Stimulated activated CD8-positive, alpha-beta memory T cell treated with anti-CD3 and anti-CD28 coated beads, Interleukin-7, amount 100 ng/mL, for 1 hour (primary cell): ENCODE data around the gene GALP.
"Not testable (repeated sequence)": the region's sequence is repeated elsewhere in the genome, so short reads cannot be mapped to it uniquely, and the experiment has no call there.

Source experiments
- DNase-seq, 2 donors: peaks; one replicate each; pipeline ENCODE4 v3.0.0-alpha.2; 2020; ENCODE audit warnings: low read depth in 2 of 2

Gene GALP

DNA sequence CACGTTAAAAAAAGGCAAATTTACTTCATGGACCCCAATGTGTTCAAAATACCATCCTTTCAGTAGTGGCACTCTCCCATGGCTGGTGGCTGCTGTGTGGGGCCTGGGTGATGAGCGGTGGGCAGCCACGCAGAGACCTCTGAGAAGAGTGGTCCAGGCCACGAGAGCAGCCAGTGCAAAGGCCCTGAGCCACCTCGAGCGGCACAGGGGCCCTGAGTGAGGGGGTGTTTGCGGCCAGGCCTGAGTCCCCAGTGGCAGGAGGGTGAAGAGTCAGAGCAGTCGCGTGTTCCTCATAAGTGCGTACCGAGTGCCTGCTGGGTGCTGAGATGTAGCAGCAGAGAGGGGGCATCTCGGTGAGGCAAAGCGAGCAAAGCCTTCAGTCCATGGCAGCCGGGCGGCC, 27.7 kb upstream of the GALP start:
- no peak for DNase-seq

DNA sequence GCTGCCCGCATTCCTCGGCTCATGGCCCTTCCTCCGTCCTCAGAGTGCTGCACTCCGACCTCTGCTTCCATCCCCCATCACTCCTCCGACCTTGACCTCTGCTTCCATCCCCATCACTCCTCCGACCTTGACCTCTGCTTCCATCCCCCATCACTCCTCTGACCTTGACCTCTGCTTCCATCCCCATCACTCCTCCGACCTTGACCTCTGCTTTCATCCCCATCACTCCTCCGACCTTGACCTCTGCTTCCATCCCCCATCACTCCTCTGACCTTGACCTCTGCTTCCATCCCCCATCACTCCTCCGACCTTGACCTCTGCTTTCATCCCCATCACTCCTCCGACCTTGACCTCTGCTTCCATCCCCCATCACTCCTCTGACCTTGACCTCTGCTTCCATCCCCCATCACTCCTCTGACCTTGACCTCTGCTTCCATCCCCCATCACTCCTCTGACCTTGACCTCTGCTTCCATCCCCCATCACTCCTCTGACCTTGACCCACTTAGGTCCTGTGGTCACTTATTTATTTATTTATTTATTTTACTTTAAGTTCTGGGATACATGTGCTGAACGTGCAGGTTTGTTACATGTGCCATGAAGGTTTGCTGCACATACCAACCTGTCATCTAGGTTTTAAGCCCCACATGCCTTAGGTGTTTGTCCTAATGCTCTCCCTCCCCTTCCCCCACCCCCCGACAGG, 26.7 kb upstream of the GALP start:
- DNase-seq: not testable (repeated sequence)

DNA sequence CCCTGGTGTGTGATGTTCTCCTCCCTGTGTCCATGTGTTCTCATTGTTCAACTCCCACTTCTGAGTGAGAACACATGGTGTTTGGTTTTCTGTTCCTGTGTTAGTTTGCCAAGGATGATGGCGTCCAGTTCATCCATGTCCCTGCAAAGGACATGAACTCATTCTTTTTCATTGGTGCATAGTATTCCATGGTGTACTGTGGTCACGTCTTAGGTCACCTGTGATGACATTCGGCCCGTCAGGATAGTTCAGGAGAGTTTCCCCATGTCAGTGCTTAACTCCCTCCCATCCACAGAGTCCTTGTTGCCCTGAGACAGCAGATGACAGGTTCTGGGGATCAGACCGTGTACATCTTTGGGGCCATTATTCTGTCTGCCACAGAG, 26.2 kb upstream of the GALP start:
- DNase-seq: no peak

DNA sequence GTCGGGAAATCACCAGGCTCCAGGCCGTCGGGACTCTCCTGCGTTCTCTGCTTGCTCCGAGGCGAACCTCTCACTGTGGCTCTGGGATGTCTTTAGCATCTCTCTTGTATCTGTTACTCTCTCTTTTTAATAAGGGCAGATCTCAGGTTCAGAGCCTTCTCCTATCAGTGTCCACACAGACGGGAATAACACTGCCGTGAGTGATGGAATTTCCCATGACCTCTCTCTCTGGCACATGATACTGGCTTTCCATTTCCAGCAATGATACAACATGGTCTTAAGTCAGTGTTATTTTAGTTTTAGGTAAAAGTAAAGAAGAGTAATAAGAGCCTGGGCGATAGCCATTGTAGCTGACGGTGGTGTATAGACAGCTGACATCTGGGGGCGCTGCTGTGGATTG, 25.4 kb upstream of the GALP start:
- DNase-seq: no peak

DNA sequence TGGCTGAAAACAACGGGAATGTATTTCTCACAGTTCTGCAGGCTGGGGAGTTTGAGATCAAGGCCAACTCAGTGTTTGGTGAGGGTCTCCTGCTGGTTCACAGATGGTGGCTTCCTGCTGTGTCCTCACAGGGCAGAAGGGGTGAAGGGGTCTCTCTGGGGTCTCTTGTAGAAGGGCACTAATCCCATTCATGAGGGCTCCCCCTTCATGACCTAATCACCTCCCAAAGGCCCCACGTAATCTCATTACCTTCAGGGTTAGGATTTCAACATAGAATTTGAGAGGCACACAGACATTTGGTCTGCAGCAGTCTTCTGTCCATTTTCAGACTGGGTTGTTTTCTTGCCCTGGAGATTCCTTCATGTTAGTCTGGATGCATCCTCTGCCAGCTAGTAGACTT, 23.2 kb upstream of the GALP start:
- no peak for DNase-seq

DNA sequence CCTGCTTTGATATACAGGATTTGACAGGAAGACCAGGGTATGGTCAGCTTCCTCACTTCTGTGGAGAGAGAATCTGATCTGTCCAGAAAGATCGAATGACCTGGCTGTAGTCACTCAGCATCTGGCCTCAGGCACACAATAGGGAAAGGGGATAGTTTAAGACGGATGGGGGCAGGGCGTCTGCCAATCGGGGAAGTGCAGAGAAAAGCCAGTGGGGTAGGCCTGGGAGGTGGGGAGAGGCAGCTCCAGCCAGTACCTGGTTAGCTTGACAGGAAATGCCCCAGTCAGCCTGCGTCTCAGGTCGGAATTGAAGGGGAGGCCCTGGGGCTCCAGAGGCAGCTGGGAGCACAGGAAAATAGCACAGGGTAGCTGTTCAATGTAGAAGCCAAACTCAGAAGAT, 22.3 kb upstream of the GALP start:
- no peak for DNase-seq

DNA sequence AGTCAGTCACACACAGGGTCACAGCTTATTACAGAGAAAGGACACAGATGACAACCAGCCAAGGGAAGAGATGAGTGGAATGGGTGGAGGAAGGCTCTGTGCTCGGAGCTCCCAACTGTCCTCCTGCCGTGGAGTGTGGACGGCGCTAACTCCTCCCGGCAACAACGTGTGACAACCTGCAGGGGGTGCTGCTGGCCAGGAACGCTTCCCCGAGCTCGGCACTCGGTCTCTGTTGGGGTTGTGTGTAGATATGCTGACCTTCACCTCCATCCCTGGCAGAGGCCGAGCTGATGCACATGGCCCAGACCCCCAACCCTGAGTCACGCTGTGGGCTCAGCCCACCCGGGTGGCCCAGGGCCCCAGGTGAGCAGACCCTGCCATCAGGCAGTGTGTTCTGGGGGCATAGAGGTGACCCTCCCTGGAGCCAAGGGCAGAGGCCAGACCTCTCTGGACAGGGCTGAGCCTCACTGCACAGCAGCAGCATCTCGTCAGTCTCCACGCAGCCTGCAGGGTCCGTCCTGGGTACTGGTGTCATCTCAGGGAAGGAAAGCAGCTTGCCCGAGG, 20.6 kb upstream of the GALP start:
- no peak for DNase-seq

DNA sequence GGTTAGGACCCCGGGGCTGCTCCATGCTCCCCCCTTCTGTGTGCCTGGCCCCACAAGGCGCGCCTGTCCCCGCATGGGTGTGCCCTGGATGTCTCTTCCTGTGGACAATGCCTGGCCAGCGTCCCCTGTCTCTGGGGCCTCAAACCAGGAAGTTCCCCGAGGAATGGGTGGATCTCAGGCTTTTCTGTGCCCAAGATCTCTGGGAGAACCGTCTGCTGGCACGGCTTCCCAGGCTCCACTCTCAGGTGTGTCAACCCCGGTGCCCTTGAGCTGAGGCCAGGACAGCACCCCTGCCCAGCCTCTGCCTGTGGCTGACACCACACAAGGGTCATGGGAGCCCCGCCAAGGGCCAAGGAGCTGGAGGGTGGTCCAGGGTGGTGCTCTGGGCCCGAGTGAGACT, 19.0 kb upstream of the GALP start:
- no peak for DNase-seq

DNA sequence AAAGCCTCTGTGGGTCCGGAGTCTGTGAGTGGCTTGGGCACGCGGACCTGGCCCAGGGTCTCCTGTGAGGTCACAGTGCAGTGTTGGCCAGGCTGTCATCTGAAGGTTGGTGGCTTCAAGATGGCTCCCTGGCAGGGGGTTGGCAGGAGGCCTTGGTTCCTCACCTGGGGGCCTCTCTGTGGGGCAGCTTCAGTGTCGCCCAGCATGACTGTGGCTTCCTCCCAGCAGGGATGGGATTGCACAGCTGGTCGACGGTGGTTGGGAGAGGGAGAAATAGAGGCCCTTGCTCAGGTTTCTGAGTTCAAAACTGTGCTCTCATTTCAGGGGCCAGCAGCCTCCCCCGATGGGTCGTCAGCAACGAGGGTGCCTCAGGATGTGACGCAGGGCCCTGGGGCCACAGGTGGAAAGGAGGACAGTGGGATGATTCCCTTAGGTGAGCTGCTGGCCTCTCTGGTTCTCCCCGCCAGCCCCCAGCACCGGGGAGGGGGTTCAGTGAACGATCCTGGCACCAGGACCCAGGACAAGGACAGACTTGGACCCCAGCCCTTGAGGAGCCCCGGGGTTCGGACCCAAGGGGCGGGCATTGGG, 17.5 kb upstream of the GALP start:
- no peak for DNase-seq

DNA sequence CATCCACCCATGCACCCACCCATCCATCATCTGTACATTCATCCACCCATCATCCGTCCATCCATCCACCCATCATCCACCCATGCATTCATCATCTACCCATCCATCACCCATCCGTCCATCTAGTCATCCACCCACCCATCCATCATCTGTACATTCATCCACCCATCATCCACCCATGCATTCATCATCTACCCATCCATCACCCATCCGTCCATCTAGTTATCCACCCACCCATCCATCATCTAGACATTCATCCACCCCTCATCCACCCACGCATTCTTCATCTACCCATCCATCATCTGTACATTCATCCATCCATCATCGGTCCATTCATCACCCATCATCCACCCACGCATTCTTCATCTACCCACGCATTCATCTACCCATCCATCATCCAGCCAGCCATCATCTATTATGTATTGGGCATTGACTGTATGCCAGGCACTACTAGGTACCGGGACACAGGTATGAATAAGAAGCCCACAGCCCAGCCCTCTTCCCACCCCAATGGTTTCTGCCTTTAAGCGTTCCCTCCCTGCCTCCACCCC, 16.7 kb upstream of the GALP start:
- DNase-seq: no peak

DNA sequence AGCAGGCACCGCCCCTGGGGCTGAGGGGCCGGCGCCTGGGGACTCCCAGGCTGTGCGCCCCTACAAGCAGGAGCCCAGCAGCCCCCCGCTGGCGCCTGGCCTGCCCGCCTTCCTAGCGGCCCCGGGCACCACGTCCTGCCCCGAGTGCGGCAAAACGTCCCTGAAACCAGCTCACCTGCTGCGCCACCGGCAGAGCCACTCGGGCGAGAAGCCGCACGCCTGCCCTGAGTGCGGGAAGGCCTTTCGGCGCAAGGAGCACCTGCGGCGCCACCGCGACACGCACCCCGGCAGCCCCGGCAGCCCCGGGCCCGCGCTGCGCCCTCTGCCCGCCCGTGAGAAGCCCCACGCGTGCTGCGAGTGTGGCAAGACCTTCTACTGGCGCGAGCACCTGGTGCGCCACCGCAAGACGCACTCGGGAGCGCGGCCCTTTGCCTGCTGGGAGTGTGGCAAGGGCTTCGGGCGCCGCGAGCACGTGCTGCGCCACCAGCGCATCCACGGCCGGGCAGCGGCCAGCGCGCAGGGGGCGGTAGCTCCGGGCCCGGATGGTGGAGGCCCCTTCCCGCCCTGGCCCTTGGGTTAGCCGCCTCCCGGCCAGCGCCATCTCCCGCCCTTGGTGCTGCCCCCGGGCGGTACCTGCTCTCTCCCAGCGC, 16.1 kb upstream of the GALP start:
- no peak for DNase-seq

DNA sequence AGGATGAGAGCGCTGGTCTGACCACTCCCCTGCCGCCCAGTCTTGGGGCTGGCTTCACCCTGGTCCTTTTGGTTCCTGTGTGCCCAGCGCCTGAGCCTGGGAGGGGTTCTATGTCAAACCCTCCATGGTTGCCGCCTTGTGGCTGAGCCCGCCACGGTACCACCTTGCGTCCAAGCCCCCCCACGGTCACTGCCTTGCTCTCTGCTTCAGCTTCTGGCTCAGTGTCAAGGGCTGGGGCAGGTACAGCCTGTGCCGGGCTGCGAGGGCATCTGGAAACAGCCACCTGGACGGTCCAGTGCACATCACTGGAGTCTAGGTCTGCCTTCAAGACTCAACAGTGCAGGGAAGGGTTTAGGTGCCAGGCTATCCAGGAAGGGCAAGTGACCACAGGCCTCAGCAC, 14.3 kb upstream of the GALP start:
- no peak for DNase-seq

DNA sequence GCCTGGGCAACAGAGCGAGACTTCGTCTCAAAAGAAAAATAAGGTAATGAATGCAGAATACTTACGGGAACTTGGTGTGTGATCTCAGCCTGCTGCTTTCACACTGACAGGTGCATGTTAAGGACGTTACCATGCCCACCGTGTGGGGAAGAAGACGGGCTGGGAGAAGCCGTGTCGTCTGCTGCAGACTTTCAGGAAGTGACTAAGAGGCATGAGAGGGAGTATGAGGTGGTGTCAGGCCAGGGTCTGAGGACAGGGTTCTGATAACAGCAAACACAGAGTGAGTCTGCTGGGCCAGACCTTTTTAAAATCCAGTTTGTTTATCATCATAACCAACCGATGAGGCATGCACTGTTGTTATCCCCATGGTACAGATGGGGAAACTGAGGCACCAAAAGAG, 13.6 kb upstream of the GALP start:
- no peak for DNase-seq

DNA sequence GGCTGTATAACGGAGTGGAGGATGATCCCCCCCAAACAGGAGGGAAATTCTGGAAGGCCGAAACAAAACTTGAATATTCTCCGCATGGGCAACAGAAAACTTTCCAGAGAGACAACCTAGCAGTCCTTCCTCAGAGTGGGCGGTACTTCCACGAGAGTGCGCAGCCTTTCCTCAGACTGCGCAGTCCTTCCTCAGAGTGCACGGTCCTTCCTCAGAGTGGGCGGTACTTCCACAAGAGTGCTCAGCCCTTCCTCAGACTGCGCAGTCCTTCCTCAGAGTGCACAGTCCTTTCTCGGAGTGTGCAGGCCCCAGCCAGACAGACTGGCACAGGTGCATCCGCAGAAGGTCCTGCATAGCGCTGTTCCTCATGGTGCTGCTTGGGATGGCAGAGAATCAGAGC, 12.7 kb upstream of the GALP start:
- DNase-seq: no peak

DNA sequence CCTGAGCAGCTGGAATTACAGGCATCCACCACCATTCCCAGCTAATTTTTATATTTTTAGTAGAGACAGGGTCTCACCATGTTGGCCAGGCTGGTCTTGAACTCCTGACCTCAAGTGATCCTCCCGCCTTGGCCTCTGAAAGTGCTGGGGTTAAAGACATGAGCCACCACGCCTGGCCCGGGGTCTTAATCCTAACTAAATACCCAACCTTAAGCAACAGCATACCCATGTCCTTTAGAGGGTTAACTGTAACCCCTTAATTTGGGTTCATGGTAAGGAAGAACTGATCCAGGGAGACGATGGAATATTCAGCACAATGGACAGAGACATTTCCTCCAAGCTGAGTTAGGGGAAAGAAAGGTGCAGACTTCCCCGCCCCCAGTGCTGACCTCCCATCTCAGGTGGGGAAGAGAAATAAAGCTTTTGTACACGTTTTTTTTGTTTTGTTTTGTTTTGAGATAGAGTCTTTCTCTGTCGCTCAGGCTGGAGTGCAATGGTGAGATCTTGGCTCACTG, 8.7 kb upstream of the GALP start:
- no peak for DNase-seq

DNA sequence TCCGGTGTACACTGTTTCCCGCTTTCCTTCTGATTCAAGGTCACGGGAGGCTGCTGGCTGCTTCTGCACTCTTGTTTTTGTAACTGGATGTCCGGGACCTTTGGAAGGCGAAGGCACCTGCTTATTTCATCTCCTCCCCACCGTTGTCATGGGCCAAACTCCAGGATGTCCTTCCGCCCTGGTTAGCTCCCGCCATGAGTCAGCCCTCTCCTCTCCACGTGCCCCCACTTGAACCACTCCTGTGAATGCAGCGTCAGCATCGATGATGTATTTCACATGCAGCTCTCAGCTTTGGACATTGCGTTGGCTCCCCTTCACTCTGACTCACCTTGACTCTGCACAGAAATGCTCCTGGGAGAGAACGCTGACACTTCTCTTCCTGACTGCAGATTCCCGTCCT, 5.5 kb upstream of the GALP start:
- DNase-seq: no peak

DNA sequence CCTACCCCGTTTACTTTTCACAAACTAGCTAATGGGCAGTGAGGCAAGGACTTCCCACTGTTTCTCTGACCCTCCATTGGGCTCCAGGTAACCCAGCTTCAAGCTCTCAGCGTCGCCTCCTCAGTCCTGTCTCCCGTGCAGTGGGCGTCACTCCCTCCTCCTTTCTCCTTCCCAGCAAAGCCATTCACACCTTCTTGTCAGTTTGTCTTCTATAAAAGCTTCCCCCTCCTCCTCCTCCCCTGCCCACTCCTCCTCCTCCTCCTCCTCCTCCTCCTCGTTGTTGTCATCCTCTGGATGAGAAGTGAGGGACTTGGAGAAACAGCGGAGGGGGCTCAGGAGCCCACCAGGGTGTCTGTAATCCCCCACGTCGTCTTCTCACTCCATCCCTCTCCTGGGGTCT, 1.7 kb upstream of the GALP start:
- no peak for DNase-seq

DNA sequence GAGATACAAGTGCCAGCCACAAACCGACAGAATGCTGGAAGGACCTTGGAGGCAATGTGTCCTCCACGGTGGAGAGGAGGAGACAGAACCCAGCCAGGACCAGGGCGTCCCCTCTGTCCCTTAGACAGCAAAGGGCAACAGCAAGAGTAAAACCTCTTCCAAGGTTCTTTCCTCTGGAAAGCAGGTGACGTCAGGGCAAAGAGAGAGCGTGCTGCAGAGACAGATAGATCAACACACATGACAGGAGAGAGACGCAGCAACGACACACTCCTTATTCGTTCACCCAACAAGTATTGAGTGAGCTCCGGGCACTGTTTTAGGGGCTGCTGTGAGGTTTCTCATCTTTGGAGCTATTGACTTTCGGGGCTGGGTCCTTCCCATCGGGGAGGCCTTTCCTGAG, 1.3 kb upstream of the GALP start:
- DNase-seq: no peak

DNA sequence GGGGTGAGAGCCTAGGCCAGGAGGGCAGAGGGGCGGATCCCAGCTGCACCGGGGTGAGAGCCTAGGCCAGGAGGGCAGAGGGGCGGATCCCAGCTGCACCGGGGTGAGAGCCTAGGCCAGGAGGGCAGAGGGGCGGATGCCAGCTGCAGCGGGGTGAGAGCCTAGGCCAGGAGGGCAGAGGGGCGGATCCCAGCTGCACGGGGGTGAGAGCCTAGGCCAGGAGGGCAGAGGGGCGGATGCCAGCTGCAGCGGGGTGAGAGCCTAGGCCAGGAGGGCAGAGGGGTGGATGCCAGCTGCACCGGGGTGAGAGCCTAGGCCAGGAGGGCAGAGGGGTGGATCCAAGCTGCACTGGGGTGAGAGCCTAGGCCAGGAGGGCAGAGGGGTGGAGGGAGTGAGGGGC, 502 bp downstream of the GALP start:
- DNase-seq: not testable (repeated sequence)

DNA sequence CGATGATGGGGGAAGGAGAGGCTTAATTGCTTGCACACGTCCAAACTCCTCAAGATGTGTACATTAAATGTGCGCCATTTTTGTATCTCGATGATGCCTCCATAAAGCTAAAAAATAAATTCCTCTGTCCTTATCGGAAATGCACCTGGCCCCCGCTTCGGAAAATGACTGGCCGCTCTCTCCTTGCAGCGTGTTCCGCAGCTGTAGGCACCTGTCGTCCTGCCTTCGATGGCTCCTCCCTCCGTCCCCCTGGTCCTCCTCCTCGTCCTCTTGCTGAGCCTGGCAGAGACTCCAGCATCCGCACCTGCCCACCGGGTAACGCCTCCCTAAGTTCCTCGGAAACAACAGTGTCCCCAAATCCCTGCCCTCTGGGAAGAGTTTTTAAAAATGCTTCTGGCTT, 1.1 kb downstream of the GALP start:
- DNase-seq: no peak

DNA sequence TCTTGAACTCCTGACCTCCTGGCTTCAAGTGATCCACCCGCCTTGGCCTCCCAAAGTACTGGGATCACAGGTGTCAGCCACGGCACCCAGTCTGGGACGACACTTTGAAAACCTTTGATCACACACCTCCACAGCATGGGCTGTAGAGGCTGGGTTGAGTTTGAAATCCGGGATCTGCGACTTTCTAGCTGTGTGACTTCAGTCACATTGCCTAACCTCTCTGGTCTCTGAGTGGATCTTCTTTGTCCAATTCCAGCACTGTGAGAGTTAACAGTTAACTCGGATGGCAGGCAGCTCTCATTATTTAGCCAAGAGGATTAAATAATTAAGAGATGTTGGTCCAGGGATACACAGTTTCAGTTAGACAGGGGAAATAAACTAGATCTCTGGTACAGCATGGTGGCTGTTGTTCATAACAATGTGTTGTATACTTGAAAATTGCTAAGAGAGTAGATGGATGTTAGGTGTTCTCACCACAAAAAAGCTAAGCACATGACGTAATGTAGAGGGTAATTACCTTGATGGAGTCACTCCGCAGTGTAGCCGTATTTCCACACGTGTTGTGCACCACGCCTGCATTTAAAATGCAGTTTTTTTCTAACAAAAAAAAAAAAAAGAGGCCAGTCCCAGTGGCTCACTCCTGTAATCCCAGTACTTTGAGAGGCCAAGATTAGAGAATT, 1.9 kb downstream of the GALP start:
- no peak for DNase-seq

DNA sequence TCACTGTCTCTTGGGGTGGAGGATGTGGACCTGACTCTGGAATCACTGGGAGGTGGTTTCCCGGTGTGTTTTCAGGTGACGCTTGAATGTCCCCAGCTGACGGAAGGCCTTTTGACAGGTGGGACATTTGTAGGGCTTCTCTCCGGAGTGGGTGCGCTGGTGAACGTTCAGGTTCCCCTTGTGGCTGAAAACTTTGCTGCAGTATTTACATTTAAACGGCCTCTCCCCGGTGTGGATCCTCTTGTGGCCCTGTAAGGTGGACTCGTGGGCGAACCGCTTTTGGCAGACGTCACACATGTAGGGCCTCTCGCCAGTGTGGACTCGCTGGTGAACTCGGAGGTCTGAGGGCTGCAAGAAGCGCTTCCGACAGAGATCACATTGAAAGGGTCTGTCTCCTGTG, 14.0 kb downstream of the GALP start:
- no peak for DNase-seq
